ENCODE measurements around the gene DVL3. TPM values are rescaled to one million over a fixed set of nuclear protein-coding genes. Genes with fewer than 3 reads are reported as not detected.

DVL3 gene
- 30.9 and 38.6 TPM in 2 replicates for total RNA-seq

DNA sequence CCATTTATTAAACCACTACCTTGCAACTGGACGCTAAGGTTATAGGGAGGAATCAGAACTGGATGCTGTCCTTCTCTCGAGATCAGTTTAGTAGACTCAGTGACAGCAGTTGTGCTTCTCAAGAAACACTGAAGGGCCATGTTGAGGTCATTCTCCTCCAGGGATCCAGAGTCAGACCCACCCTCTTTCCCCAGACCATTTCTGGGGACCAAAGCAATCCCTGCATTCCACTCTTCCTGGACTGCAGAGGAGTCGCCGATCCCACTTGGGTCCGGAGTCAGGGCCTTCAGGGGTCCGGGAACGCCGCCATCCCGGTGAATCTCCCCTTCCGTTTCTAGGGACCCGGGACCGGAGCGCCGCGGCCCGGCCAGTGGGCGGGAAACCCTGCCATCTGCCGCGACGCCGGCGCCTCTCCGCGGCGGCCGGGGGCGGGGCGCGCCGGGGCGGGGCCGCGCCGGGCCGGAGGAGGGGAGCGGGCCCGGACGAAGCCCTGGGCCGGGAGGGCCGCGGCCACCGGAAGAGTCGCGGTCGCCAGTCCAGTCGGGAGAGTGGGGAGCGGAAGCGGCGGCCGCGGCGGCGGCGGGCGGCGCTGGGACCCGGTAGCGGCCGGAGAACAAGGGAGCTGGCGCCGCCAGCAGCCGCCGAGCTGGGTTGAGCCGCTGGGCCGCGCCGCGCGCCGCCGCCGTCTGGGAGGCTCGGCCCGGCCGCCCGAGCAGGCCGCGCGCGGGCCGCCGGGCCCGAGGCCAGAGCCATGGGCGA lies at the start of gene DVL3:
Gene DVL3 (plus strand): TSS at position 493 of the 759 bp plus-strand sequence. CDS start 259 bp downstream, at position 752.

DNA sequence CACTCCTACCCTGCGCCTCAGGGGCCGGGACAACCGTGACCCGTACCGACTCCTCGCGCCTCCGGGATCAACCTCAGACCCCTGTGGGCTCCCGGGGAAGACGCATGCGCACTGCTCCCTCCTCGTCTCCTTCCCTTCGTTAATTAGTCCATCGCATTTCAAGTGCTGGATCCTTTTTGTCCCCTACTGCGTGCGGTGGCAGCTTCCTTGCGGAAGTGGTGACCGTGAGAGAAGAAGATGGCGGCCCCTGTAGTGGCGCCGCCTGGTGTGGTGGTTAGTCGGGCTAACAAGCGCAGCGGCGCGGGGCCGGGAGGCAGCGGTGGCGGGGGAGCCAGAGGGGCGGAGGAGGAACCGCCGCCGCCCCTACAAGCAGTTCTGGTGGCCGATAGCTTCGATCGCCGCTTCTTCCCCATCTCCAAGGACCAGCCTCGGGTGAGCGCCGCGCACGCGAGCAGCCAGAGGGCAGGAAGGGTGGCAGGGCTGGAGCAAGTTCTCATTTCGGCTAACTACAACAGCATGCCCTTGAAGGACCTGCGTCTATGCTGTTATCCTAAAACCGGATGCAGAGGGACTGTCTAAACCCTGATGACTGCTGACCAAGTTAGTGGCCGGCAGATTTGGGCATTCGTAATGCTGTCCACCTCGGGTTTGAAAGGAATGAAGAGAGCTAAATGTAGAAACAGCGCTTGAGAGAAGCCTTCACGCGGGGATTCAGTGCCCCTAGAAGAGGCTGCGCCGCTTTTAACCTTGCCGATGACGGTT lies 19.8 kb upstream of the DVL3 start, which contains the start of gene EIF2B5:
Gene EIF2B5 (plus strand): TSS at position 210 of the 762 bp plus-strand sequence. CDS start 28 bp downstream, at position 238.

DNA sequence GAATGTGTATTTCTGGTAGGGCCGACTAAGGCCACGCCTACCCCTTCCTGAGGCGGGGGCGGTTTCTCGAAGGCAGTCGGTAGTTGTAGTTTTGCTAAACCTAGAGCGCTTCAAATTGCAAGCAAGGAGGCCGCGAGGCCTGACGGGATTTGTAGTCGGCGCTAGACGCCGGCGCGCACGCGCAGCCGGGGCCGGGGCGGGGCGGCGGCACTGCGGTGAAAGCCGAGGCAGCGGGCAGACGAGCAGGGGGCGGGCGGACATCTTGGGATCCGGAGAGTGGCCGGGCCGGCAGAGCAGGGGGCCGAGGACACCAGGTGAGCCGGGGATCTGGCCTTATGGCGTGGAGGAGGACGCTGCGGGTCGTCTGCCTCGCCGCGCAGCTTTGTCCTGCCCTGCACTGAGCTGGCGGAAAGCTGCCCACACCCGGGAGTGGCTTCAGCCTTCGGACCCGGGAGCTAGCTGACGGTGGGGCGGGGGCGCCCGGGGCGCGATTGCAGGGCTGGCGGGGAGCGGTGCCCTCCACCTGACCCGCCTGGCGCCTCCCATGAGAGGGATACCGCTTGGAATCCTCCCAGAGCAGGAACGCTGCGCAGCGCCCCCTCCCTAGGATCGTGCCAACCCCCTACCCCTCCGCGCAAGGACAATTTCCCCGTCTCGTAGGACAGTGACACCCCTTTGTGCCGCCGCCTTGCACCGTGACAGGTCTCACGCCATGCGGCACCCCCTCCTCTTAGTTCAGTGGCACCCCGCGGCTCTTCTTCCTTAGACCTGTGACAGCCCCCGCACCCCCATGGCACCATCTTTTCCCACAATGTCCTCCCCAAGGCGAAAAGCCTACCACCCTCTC lies 19.7 kb downstream of the DVL3 start, which contains the start of gene AP2M1:
Gene AP2M1 (plus strand): TSS at position 210 of the 847 bp plus-strand sequence. CDS start 2,139 bp downstream, outside the sequence.

DNA sequence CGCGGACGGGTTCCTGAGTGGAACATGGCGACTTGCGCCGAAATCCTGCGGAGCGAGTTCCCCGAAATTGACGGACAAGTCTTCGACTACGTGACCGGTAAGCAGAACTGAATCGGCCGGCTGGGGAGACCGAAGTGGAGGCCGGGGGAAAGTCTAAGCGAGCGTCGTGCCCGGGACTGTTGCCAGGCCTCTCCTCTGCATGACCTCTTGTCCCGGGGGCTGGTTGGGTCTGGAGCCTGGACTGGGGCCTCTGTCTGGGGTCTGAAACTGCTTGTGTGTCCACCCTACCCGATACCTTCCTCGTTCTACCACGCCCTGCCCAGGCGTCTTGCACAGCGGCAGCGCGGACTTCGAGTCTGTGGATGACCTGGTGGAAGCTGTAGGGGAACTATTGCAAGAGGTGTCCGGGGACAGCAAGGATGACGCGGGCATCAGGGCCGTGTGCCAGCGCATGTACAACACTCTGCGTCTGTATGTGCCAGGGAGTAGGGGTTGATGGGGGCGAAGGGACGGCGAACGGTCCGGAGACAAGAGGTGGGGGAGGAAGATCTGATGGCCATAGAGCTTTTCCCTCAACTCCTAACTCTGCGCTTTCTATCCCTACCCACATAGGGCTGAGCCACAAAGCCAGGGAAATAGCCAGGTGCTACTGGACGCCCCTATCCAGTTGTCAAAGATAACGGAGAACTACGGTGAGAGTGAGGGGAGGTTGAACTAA lies 31.2 kb downstream of the DVL3 start, which contains the start of gene ABCF3:
Gene ABCF3 (plus strand): TSS at position 16 of the 718 bp plus-strand sequence. CDS start 9 bp downstream, at position 25.

Other genes with a start within 250 kb of the DVL3 start
- gene ABCC5, start 137.5 kb upstream of the DVL3 start, total RNA-seq, result 15.4 and 16.5 TPM in 2 replicates
- not detected in 2 replicates for gene HTR3D, start 123.6 kb upstream of the DVL3 start, total RNA-seq
- not detected in 2 replicates for gene HTR3C, start 102.3 kb upstream of the DVL3 start, total RNA-seq
- gene HTR3E, start 58.3 kb upstream of the DVL3 start, total RNA-seq, result not detected in 2 replicates
- 37.4 and 57.3 TPM in 2 replicates for gene EIF2B5, start 20.0 kb upstream of the DVL3 start, total RNA-seq
- gene AP2M1, start 19.5 kb downstream of the DVL3 start, total RNA-seq, result 531 and 599 TPM in 2 replicates
- gene ABCF3, start 30.8 kb downstream of the DVL3 start, total RNA-seq, result 51.6 and 57.7 TPM in 2 replicates
- not detected in 2 replicates for gene VWA5B2, start 74.2 kb downstream of the DVL3 start, total RNA-seq
- gene ALG3, start 93.6 kb downstream of the DVL3 start, total RNA-seq, result 31.5 and 33.0 TPM in 2 replicates
- gene EEF1AKMT4, start 94.3 kb downstream of the DVL3 start, total RNA-seq, result 1.6 and 2.2 TPM in 2 replicates
- 0.25 and 0.33 TPM in 2 replicates for gene CAMK2N2, start 106.2 kb downstream of the DVL3 start, total RNA-seq
- under 0.01 TPM in 1 of 2 replicates, not detected in the other for gene ECE2, start 120.6 kb downstream of the DVL3 start, total RNA-seq
- 711 and 1,487 TPM in 2 replicates for gene PSMD2, start 143.9 kb downstream of the DVL3 start, total RNA-seq
- 282 and 359 TPM in 2 replicates for gene EIF4G1, start 159.2 kb downstream of the DVL3 start, total RNA-seq
- 29.7 and 42.6 TPM in 2 replicates for gene FAM131A, start 182.2 kb downstream of the DVL3 start, total RNA-seq
- 2.7 and 4.1 TPM in 2 replicates for gene CLCN2, start 206.2 kb downstream of the DVL3 start, total RNA-seq
- 108 and 155 TPM in 2 replicates for gene POLR2H, start 206.3 kb downstream of the DVL3 start, total RNA-seq
- gene THPO, start 222.8 kb downstream of the DVL3 start, total RNA-seq, result 0.25 and 0.66 TPM in 2 replicates
- 7.4 and 9.3 TPM in 2 replicates for gene CHRD, start 224.7 kb downstream of the DVL3 start, total RNA-seq